CD14-positive monocyte (primary cell): Measurements from ENCODE around the gene HS1BP3. TPM values are rescaled to one million over a fixed set of nuclear protein-coding genes. Genes with fewer than 3 reads are reported as not detected.

Source experiments
- DNase-seq, 3 donors: peaks; one replicate each; pipeline ENCODE4 v3.0.0-alpha.2; 2011 to 2022
- H2AFZ ChIP-seq: 2 replicates; pipeline ENCODE4 v1.6.0; 2012; ENCODE audit warnings: mild to moderate bottlenecking, low read depth, low read length, inconsistent platforms; ENCODE audit not compliant: insufficient read depth, poor library complexity, severe bottlenecking
- H3K27ac ChIP-seq, 2 donors: 1 replicate in 1 of 2; 2 replicates in 1 of 2; pipeline ENCODE4 v1.5.1; 2012 to 2013; ENCODE audit warnings: low read length in 2 of 2, control low read depth in 1 of 2, inconsistent platforms in 1 of 2, low read depth in 1 of 2, mild to moderate bottlenecking in 1 of 2
- H3K27me3 ChIP-seq, 2 donors: one replicate each; pipeline versions ENCODE4 v1.6.0 to v1.6.1; 2011 to 2013; ENCODE audit warnings: low read length in 2 of 2; ENCODE audit not compliant: control insufficient read depth in 2 of 2, insufficient read depth in 2 of 2
- H3K36me3 ChIP-seq, 2 donors: replicated peaks in 1 of 2; 1 replicate in 1 of 2; 2 replicates in 1 of 2; pipeline versions ENCODE4 v1.5.1 to v1.6.1; 2012 to 2013; ENCODE audit warnings: low read length in 2 of 2, control low read depth in 1 of 2, inconsistent platforms in 1 of 2, mild to moderate bottlenecking in 1 of 2; ENCODE audit not compliant: insufficient read depth in 2 of 2, control insufficient read depth in 1 of 2
- H3K4me1 ChIP-seq, 2 donors: 1 replicate in 1 of 2; 2 replicates in 1 of 2; pipeline versions ENCODE4 v1.5.1 to v1.6.1; 2012 to 2013; ENCODE audit warnings: low read length in 2 of 2, control low read depth in 1 of 2, inconsistent platforms in 1 of 2, mild to moderate bottlenecking in 1 of 2, moderate library complexity in 1 of 2; ENCODE audit not compliant: insufficient read depth in 2 of 2, control insufficient read depth in 1 of 2
- H3K4me2 ChIP-seq: replicated peaks from 2 replicates; pipeline ENCODE3; 2012; ENCODE audit warnings: low read length, moderate library complexity, mild to moderate bottlenecking; ENCODE audit not compliant: poor library complexity, severe bottlenecking; ENCODE audit errors: extremely low read depth
- H3K4me3 ChIP-seq, 3 experiments: fragments of 200-600 bp in 1 of 3; sonication (generic) in 1 of 3; replicated peaks in 1 of 3; 1 replicate in 2 of 3; 2 replicates in 1 of 3; pipeline ENCODE4 v1.5.1; 2011 to 2013; ENCODE audit warnings: low read length in 3 of 3, mild to moderate bottlenecking in 3 of 3, control low read depth in 2 of 3, low read depth in 2 of 3, inconsistent platforms in 1 of 3, moderate library complexity in 1 of 3
- H3K79me2 ChIP-seq: 2 replicates; pipeline ENCODE4 v1.6.0; 2012; ENCODE audit warnings: mild to moderate bottlenecking, control low read depth, inconsistent platforms, low read length, moderate library complexity; ENCODE audit not compliant: insufficient read depth
- H3K9ac ChIP-seq: 2 replicates; pipeline ENCODE4 v1.6.0; 2017; ENCODE audit warnings: low read length, mild to moderate bottlenecking; ENCODE audit not compliant: insufficient read depth, poor library complexity, severe bottlenecking
- H3K9me3 ChIP-seq, 2 donors: replicated peaks in 1 of 2; 1 replicate in 1 of 2; 2 replicates in 1 of 2; pipeline versions ENCODE4 v1.5.1 to v1.6.1; 2012 to 2013; ENCODE audit warnings: low read length in 2 of 2, control low read depth in 1 of 2; ENCODE audit not compliant: control insufficient read depth in 1 of 2, insufficient read depth in 1 of 2
- H4K20me1 ChIP-seq: 2 replicates; pipeline ENCODE4 v1.6.0; 2012; ENCODE audit warnings: mild to moderate bottlenecking, low read length, control low read depth, moderate library complexity; ENCODE audit not compliant: insufficient read depth
- H3K27ac Mint-ChIP-seq, 7 donors: one replicate each; pipeline ENCODE4 v1.8.0; 2020; ENCODE audit warnings: mild to moderate bottlenecking in 7 of 7, mixed read lengths in 7 of 7, moderate library complexity in 6 of 7, inconsistent platforms in 2 of 7
- H3K27me3 Mint-ChIP-seq, 3 donors: one replicate each; pipeline ENCODE4 v1.8.0; 2021 to 2022; ENCODE audit warnings: low read depth in 3 of 3, mild to moderate bottlenecking in 3 of 3, mixed read lengths in 3 of 3, moderate library complexity in 3 of 3, inconsistent platforms in 1 of 3
- H3K36me3 Mint-ChIP-seq, 2 donors: one replicate each; pipeline ENCODE4 v1.8.0; 2020; ENCODE audit warnings: mixed read lengths in 2 of 2, inconsistent platforms in 1 of 2, mild to moderate bottlenecking in 1 of 2
- H3K4me1 Mint-ChIP-seq: one replicate; pipeline ENCODE4 v1.8.0; 2020; ENCODE audit warnings: mild to moderate bottlenecking, mixed read lengths
- H3K4me3 Mint-ChIP-seq, 2 donors: one replicate each; pipeline ENCODE4 v1.8.0; 2020; ENCODE audit warnings: mild to moderate bottlenecking in 2 of 2, mixed read lengths in 2 of 2, moderate library complexity in 1 of 2
- H3K9me3 Mint-ChIP-seq, 7 donors: one replicate each; pipeline ENCODE4 v1.8.0; 2020 to 2022; ENCODE audit warnings: mixed read lengths in 7 of 7, mild to moderate bottlenecking in 6 of 7, moderate library complexity in 6 of 7, inconsistent platforms in 2 of 7
- WGBS: methylation state at CpG from one replicate; pipeline ENCODE4 v1.1.5; 2013; ENCODE audit warnings: missing lambda C conversion rate; ENCODE audit not compliant: insufficient coverage; 5-methylcytosine and 5-hydroxymethylcytosine counted together
- intact Hi-C, 2 donors: fragments of 100-400 bp; cut with micrococcal nuclease; formaldehyde crosslinking; loops; one replicate each; pipeline versions ENCODE4 v1.15.0 to v1.15.1; 2023
- polyA plus RNA-seq, 3 donors: library from polyadenylated mRNA; depleted of rRNA in 1 of 3; unstranded in 2 of 3; stranded (reverse) in 1 of 3; fragments of 300-500 nt in 2 of 3; fragments of >200 nt in 1 of 3; fragmentation: Illumina TruSeq in 2 of 3; gene quantifications; 1 replicate in 2 of 3; 2 replicates in 1 of 3; pipeline ENCODE4 v1.2.3, GENCODE V29; 2012 to 2021
- TF ChIP-seq, protein P1 (sequence below): fragments of 200-600 bp; IDR thresholded peaks from one replicate; pipeline ENCODE4 v1.8.0; 2022; ENCODE audit warnings: antibody characterized with exemption, mild to moderate bottlenecking

HS1BP3 gene
- polyA plus RNA-seq, 3 donors, result 45.1 to 48.9 (median 45.4) TPM

DNA sequence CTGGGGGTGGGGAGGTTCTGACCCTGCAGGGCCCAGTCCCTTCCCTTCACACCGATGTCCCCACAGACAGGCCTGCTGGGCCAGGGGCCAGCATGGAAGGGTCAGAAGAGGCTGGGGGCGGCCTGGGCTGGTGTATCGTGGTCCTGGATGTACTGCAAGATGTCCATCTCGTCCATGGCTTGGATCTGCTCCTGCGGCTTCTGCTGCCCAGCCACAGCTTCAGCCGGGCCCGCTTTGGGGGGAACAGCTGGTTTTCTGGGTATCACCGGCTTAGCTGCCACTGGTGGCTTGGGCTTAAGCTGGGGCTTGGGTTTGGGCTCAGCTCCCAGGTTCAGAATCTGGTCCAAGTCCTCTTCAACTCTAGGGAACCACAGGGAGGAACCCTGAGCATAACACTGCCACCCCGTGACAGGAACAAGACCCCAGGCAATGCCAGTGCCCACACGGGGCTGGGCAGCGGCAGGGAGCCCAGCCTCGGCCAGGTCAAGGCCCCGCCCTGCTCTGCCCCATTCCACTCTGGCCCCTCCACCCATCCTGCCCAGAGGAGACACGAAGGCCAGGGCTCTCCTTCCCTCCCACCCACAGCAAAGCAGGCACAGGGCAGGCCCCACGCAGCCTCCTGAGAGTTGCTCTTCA is 31.9 kb downstream of the HS1BP3 start:
- peak overlapping the region; percentile 37 for H3K9ac ChIP-seq
- no peak overlapping the region for H3K4me2 ChIP-seq
- peaks cover 0 to 7% (median 0%) of the 10 kb centered on the region in 3 donors for H3K27me3 Mint-ChIP-seq
- H3K36me3 ChIP-seq, result peaks cover 54 to 69% of the 10 kb centered on the region in 2 donors
- intact Hi-C loops, result no loop called here
- H3K27ac ChIP-seq, result peak overlapping the region; percentile 30 to 90
- H3K36me3 Mint-ChIP-seq, result peaks cover 47 to 65% of the 10 kb centered on the region in 2 donors
- DNase-seq, result no peak
- H3K4me1 ChIP-seq, result peaks cover 18 to 23% of the 10 kb centered on the region in 2 donors
- peak overlapping the region in 5 of 7 donors; percentile 30 to 94 (median 61) for H3K27ac Mint-ChIP-seq
- no peak overlapping the region for H2AFZ ChIP-seq
- H4K20me1 ChIP-seq, result peaks cover 12% of the 10 kb centered on the region
- no peaks in the 10 kb centered on the region for H3K9me3 ChIP-seq
- no peaks in the 10 kb centered on the region for H3K79me2 ChIP-seq
- TF ChIP-seq, protein P1, sequence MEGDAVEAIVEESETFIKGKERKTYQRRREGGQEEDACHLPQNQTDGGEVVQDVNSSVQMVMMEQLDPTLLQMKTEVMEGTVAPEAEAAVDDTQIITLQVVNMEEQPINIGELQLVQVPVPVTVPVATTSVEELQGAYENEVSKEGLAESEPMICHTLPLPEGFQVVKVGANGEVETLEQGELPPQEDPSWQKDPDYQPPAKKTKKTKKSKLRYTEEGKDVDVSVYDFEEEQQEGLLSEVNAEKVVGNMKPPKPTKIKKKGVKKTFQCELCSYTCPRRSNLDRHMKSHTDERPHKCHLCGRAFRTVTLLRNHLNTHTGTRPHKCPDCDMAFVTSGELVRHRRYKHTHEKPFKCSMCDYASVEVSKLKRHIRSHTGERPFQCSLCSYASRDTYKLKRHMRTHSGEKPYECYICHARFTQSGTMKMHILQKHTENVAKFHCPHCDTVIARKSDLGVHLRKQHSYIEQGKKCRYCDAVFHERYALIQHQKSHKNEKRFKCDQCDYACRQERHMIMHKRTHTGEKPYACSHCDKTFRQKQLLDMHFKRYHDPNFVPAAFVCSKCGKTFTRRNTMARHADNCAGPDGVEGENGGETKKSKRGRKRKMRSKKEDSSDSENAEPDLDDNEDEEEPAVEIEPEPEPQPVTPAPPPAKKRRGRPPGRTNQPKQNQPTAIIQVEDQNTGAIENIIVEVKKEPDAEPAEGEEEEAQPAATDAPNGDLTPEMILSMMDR, result no peak
- no peaks in the 10 kb centered on the region for H3K9me3 Mint-ChIP-seq
- no peak overlapping the region for H3K4me3 Mint-ChIP-seq
- H3K4me1 Mint-ChIP-seq, result peaks cover 30% of the 10 kb centered on the region
- 97% methylated on average over 15 of the region's 15 CpGs for WGBS
- H3K4me3 ChIP-seq, result no peak overlapping the region
- H3K27me3 ChIP-seq, result no peaks in the 10 kb centered on the region

DNA sequence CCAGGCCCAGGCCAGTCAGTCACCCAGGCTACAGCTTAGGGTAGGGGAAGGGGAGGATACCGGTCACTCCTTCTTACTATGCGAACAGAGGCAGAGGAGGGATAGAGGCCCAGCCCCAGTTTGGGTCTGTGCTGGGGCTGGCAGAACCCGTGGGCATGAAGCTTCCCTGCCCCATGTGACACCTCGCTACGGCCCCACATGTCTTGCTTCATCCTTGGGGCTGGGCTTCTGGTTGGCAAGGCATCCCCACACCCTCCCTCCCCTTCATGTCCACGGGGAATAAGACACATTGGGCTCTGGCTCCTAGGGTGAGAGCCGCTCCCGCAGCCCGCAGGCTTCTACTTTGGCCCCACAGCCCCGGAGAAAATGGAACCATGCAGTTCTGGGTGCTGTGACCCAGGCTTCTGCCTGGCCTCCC is 32.4 kb downstream of the HS1BP3 start:
- peaks cover 30% of the 10 kb centered on the region for H3K4me1 Mint-ChIP-seq
- H3K9me3 ChIP-seq, result no peaks in the 10 kb centered on the region
- peak overlapping the region; percentile 30 to 90 for H3K27ac ChIP-seq
- peaks cover 12% of the 10 kb centered on the region for H4K20me1 ChIP-seq
- TF ChIP-seq, protein P1, result no peak
- intact Hi-C loops, result no loop called here
- H2AFZ ChIP-seq, result no peak overlapping the region
- no peak overlapping the region for H3K4me2 ChIP-seq
- peak overlapping the region; percentile 71 to 95 (median 82) for H3K27ac Mint-ChIP-seq
- no peak overlapping the region for H3K4me3 ChIP-seq
- WGBS, result 100% methylated on average over 4 of the region's 10 CpGs
- no peaks in the 10 kb centered on the region for H3K79me2 ChIP-seq
- peaks cover 48 to 64% of the 10 kb centered on the region in 2 donors for H3K36me3 ChIP-seq
- peak overlapping the region; percentile 37 for H3K9ac ChIP-seq
- no peaks in the 10 kb centered on the region for H3K9me3 Mint-ChIP-seq
- peak in 2 of 3 donors; percentile 12 to 46 for DNase-seq
- peaks cover 0 to 7% (median 1%) of the 10 kb centered on the region in 3 donors for H3K27me3 Mint-ChIP-seq
- peaks cover 18 to 23% of the 10 kb centered on the region in 2 donors for H3K4me1 ChIP-seq
- H3K36me3 Mint-ChIP-seq, result peaks cover 46 to 62% of the 10 kb centered on the region in 2 donors
- H3K27me3 ChIP-seq, result no peaks in the 10 kb centered on the region
- no peak overlapping the region for H3K4me3 Mint-ChIP-seq
